Activated naive CD4-positive, alpha-beta T cell treated with anti-CD3 and anti-CD28 coated beads, Interleukin-2, amount 10 ng/mL, durations not matched to agents 7 days and 5 days (primary cell): ENCODE data around the gene STIM1.
"Not testable (repeated sequence)": the region's sequence is repeated elsewhere in the genome, so short reads cannot be mapped to it uniquely, and the experiment has no call there.

Experiments
- CTCF ChIA-PET: fragments of 350-600 bp; sonication (Branson Sonifier 250); formaldehyde crosslinking; loops from one replicate; lab custom pipeline; 2021; ENCODE audit warnings: antibody characterized with exemption; lab: Charles Lee
- DNase-seq: peaks from one replicate; pipeline ENCODE4 v3.0.0-alpha.2; 2020
- H3K27ac Mint-ChIP-seq: one replicate; pipeline ENCODE4 v1.8.0; 2021; ENCODE audit warnings: mild to moderate bottlenecking, moderate library complexity, mixed read lengths
- H3K27me3 Mint-ChIP-seq: one replicate; pipeline ENCODE4 v1.8.0; 2021; ENCODE audit warnings: mild to moderate bottlenecking, mixed read lengths
- H3K36me3 Mint-ChIP-seq: one replicate; pipeline ENCODE4 v1.8.0; 2021; ENCODE audit warnings: mixed read lengths
- H3K4me1 Mint-ChIP-seq: one replicate; pipeline ENCODE4 v1.8.0; 2021; ENCODE audit warnings: mixed read lengths
- H3K4me3 Mint-ChIP-seq: one replicate; pipeline ENCODE4 v1.8.0; 2021; ENCODE audit warnings: mild to moderate bottlenecking, moderate library complexity, mixed read lengths
- H3K9me3 Mint-ChIP-seq: one replicate; pipeline ENCODE4 v1.8.0; 2021; ENCODE audit warnings: mixed read lengths

The STIM1 gene

DNA sequence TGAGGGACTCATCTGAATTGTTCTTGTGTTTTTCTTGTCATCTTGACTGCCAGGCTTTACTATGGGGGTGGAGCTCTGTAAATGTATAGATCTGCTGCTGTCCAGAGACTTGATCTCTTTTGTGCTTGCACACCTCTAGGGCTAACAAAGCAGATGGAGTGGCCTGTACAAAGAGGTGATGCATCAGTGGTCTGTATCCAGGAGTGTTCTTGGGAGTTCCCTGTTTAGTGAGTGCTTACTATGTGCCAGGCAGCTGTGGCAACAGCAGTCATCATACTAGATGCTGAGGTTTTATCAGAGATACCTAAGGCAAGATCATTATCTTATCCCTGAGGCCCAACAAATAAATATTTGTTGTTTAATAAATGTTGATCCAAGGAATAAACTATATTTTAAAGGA lies 33.4 kb downstream of the STIM1 start:
- H3K36me3 Mint-ChIP-seq, result peaks cover 32% of the 10 kb centered on the region
- H3K27ac Mint-ChIP-seq, result no peak overlapping the region
- peaks cover 45% of the 10 kb centered on the region for H3K4me1 Mint-ChIP-seq
- DNase-seq, result no peak
- no peaks in the 10 kb centered on the region for H3K9me3 Mint-ChIP-seq
- no peak overlapping the region for H3K4me3 Mint-ChIP-seq
- no peaks in the 10 kb centered on the region for H3K27me3 Mint-ChIP-seq
- CTCF ChIA-PET, result interaction anchor here (1.0 kb wide), 1 partner anchor 34 kb away, joined by 4 read pairs; the partner anchor contains the start of gene STIM1

DNA sequence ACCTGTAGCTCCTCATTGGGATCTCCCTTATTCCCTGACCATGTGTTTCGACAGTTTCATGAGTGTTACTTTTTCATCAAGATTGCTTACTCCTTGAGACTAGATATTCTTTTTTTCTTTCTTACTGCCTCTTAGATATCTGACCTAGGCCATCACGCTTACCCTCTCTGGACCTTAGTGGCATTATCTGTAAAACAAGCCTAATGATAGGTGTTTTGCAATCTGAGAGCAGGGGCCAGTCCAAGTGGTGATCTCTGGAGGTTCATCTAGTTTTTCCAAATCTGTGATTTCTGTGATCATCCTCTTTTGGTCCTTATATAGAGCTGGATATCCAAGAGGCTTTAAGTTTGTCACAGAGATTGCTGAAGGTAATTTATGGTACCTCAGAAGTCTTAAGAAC lies 34.5 kb downstream of the STIM1 start:
- no peak overlapping the region for H3K27ac Mint-ChIP-seq
- H3K36me3 Mint-ChIP-seq, result peaks cover 34% of the 10 kb centered on the region
- DNase-seq, result no peak
- CTCF ChIA-PET, result interaction anchor here (0.6 kb wide), 1 partner anchor 24 kb away, joined by 5 read pairs; no protein-coding TSS in a partner anchor
- no peak overlapping the region for H3K4me3 Mint-ChIP-seq
- H3K4me1 Mint-ChIP-seq, result peaks cover 47% of the 10 kb centered on the region
- no peaks in the 10 kb centered on the region for H3K9me3 Mint-ChIP-seq
- H3K27me3 Mint-ChIP-seq, result no peaks in the 10 kb centered on the region

DNA sequence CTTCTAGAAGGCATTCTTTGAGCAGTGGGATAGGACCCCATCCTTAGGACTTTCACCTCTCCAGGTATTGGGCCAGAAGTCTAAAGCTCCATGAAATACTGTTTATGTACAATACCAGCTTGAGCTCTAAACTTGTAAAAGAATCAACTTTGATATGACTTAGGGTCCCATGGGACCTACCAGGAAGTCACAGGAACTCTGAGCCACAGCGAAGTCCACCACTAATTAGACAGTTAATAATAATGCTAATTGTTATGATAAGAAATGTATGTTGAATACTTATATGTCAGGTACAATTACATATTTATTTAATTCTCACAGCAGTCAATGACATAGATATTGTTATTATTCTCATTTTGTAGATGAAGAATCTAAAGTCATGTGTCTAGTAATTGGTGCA lies 35.3 kb downstream of the STIM1 start:
- Mint-ChIP-seq H3K27me3 (no peaks in the 10 kb centered on the region), H3K4me3 (no peak overlapping the region), H3K9me3 (no peaks in the 10 kb centered on the region), H3K36me3 (peaks cover 36% of the 10 kb centered on the region), H3K4me1 (peaks cover 50% of the 10 kb centered on the region), H3K27ac (no peak overlapping the region)
- no peak for DNase-seq
- CTCF ChIA-PET, result no interaction called here

DNA sequence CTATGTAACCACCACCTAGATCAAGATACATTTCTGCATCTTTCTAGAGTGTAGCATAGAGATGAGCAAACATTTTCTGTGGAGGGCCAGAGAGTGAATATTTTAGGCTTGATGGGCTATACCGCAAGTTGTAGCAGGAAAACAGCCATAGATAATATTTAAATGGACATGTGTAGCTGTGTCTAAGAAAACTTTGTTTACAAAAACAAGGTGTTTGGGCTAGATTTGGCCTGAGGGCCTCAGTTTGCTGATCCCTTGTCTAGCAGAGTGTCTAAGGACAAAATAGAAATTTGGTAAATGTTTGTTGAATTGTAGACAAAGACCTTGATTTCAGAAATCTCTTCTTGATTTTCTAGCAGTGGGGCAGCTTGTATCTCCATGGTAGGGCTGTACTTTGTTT lies 36.3 kb downstream of the STIM1 start:
- H3K36me3 Mint-ChIP-seq, result peaks cover 37% of the 10 kb centered on the region
- no peak overlapping the region for H3K4me3 Mint-ChIP-seq
- no peaks in the 10 kb centered on the region for H3K27me3 Mint-ChIP-seq
- H3K27ac Mint-ChIP-seq, result no peak overlapping the region
- H3K4me1 Mint-ChIP-seq, result peaks cover 46% of the 10 kb centered on the region
- CTCF ChIA-PET, result interaction anchor here (1.9 kb wide), 1 partner anchor 37 kb away, joined by 5 read pairs; the partner anchor contains the start of gene STIM1
- H3K9me3 Mint-ChIP-seq, result no peaks in the 10 kb centered on the region
- DNase-seq, result no peak

DNA sequence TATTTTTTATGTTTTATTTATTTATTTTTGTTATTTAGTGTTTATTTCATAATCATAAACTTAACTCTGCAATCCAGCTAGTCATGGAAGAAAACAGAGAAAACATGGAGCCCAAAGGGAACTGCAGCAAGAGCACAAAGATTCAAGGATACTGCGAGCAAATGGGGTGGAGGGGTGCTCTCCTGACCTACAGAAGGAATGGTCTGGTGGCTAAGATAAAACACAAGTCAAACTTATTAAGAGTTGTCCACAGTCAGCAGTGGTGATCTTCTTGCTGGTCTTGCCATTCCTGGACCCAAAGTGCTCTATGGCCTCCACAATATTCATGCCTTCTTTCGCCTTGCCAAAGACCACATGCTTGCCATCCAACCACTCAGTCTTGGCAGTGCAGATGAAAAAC lies 36.7 kb downstream of the STIM1 start:
- peaks cover 38% of the 10 kb centered on the region for H3K36me3 Mint-ChIP-seq
- peaks cover 43% of the 10 kb centered on the region for H3K4me1 Mint-ChIP-seq
- no peak for DNase-seq
- H3K9me3 Mint-ChIP-seq, result no peaks in the 10 kb centered on the region
- H3K4me3 Mint-ChIP-seq, result no peak overlapping the region
- CTCF ChIA-PET, result interaction anchor here (1.9 kb wide), 1 partner anchor 37 kb away, joined by 5 read pairs; the partner anchor contains the start of gene STIM1
- no peak overlapping the region for H3K27ac Mint-ChIP-seq
- no peaks in the 10 kb centered on the region for H3K27me3 Mint-ChIP-seq

DNA sequence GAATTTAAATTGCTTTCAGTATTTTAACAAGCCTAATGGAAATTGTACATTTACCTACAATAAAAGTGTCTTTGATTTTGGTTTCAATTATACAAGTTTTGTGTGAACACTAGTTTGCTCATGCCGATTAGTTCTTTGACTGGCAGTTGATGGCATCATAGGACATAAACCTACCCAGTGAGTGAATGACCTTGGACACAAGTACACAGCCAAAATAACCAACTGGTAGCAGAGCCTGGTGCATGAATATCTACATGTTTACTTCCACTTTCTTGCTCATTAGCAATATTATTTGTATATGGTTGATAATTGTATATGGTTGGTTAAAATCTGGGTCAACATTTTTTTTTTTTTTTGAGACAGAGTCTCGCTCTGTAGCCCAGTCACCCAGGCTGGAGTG lies 37.8 kb downstream of the STIM1 start:
- no peak for DNase-seq
- H3K27me3 Mint-ChIP-seq, result no peaks in the 10 kb centered on the region
- H3K4me1 Mint-ChIP-seq, result peaks cover 38% of the 10 kb centered on the region
- peaks cover 40% of the 10 kb centered on the region for H3K36me3 Mint-ChIP-seq
- H3K4me3 Mint-ChIP-seq, result no peak overlapping the region
- no peaks in the 10 kb centered on the region for H3K9me3 Mint-ChIP-seq
- CTCF ChIA-PET, result interaction anchor here (1.3 to 1.9 kb wide), 2 partner anchors 38 to 179 kb away, joined by 4 to 5 read pairs; partner anchors contain the start of gene STIM1
- no peak overlapping the region for H3K27ac Mint-ChIP-seq

DNA sequence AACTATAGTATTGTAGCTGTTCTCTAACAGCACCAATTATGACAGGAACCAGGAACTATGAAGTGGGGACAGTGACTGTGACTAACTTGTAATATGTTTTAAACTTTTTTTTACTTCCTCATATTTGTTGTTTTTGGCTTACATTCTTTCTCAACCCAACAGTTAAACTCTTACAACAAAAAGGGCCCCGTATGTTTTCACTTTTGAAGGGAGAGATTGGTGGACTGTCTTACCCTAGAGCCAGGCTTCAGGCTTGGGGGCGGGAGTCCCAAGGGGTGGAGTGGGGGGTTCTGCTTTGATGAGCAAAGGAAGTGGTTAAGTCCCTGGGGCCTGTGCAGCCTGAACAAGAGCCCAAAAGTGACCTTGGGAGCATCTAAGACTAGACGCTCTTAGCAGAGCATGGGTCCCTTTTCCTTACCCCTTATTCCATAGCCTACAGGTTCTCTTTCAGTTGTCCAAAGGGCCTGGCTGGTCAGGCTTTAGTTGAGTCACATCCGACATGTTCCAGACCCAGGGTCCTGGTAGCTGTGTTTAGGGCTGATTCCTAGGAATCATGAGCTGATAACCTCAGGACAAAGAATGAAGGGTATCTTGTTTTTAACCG lies 38.8 kb downstream of the STIM1 start:
- peak; percentile 47 for DNase-seq
- Mint-ChIP-seq H3K4me1 (peaks cover 34% of the 10 kb centered on the region), H3K36me3 (peaks cover 35% of the 10 kb centered on the region), H3K9me3 (no peaks in the 10 kb centered on the region), H3K27me3 (no peaks in the 10 kb centered on the region), H3K27ac (peak overlapping the region; percentile 24), H3K4me3 (no peak overlapping the region)
- CTCF ChIA-PET, result interaction anchor here (1.3 kb wide), 1 partner anchor 178 kb away, joined by 4 read pairs; no protein-coding TSS in a partner anchor

DNA sequence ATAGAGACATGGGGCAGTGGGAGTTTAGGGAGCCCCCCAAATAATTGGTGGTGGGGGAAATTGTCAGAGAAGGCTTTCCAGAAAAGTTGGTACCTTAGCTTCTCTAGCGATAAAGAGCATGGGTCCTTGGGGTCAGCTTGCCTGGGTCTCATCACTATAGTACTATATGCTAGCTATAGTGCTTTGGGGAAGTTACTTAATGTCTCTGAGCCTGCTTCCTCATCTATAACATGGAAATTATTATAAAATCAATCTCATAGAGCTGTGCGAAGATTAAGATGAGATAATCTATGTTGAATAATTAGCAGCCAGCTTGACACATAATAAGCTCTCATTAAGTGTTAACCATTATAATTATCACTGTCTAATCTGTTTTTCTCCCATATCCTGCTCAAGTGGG lies 41.2 kb downstream of the STIM1 start:
- no peak overlapping the region for H3K4me3 Mint-ChIP-seq
- no peaks in the 10 kb centered on the region for H3K27me3 Mint-ChIP-seq
- H3K9me3 Mint-ChIP-seq, result no peaks in the 10 kb centered on the region
- peaks cover 32% of the 10 kb centered on the region for H3K36me3 Mint-ChIP-seq
- peaks cover 37% of the 10 kb centered on the region for H3K4me1 Mint-ChIP-seq
- CTCF ChIA-PET, result interaction anchor here (1.6 to 1.8 kb wide), 2 partner anchors 42 to 176 kb away, joined by 6 read pairs; partner anchors contain the start of gene STIM1
- no peak for DNase-seq
- no peak overlapping the region for H3K27ac Mint-ChIP-seq

DNA sequence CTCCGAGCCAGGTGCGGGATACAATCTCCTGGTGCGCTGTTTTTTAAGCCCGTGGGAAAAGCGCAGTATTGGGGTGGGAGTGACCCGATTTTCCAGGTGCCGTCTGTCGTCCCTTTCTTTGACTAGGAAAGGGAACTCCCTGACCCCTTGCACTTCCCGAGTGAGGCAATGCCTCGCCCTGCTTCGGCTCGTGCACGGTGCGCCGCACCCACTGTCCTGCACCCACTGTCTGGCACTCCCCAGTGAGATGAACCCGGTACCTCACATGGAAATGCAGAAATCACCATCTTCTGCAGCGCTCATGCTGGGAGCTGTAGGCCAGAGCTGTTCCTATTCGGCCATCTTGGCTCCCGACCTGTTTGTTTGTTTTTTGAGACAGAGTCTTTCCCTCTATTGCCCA lies 44.8 kb downstream of the STIM1 start:
- H3K27me3 Mint-ChIP-seq, H3K36me3 Mint-ChIP-seq, CTCF ChIA-PET, H3K9me3 Mint-ChIP-seq, DNase-seq, H3K27ac Mint-ChIP-seq, H3K4me3 Mint-ChIP-seq: not testable (repeated sequence)
- peaks cover 45% of the 10 kb centered on the region for H3K4me1 Mint-ChIP-seq

DNA sequence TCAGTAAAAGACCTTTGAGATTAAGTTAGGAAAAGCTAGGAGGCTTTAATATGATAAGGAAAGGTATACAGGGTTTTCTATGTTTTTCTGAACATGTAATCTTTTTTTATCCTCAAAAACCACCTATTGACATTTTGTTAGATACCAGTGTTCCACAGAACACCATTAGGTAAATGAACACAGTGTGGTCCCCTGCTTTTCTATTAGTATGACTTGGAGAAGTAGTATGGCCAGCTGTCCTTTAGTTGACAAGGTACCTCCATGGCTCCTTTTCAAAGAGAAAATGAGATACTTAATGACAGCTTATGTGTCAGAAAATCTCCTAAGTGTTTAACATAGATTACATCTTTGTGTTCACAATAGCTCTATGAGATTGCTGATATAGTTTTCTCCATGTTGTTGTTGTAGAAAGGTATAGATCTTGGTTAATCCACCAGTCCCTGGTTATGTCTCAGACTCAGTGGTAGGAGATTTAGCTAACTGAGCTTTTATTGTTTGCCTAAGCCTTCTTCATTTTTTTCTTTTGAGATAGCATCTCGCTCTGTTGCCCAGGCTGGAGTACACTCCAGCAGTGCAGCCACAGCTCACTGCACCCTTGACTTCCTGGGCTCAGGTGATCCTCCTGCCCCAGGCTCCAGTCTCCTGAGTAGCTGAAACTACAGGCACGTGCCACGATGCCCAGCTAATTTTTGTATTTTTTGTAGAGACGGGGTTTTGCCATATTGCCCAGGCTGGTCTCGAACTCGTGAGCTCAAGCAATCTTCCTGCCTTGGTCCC lies 46.0 kb downstream of the STIM1 start:
- H3K4me1 Mint-ChIP-seq, result peaks cover 55% of the 10 kb centered on the region
- no peak overlapping the region for H3K27ac Mint-ChIP-seq
- no peak for DNase-seq
- no peaks in the 10 kb centered on the region for H3K9me3 Mint-ChIP-seq
- H3K27me3 Mint-ChIP-seq, result no peaks in the 10 kb centered on the region
- CTCF ChIA-PET, result interaction anchor here (0.6 to 0.9 kb wide), 4 partner anchors 9 to 171 kb away, joined by 3 to 4 read pairs (median 3); no protein-coding TSS in a partner anchor
- H3K4me3 Mint-ChIP-seq, result no peak overlapping the region
- H3K36me3 Mint-ChIP-seq, result peaks cover 3% of the 10 kb centered on the region

DNA sequence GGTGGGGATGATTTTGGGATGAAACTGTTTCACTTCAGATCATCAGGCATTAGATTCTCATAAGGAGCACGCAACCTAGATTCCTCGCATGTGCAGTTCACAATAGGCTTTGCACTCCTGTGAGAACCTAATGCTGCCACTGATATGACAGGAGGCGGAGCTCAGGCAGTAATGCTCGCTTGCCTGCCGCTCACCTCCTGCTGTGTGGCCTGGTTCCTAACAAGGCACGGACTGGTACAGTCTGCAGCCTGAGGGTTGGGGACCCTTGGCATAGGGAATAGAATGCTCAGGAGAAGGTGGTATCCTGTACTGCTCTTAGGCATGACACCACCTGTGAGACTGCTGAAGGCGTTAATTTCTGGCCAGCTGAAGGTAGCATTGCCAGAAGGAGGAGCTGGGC lies 47.0 kb downstream of the STIM1 start:
- CTCF ChIA-PET, result interaction anchor here (1.3 to 1.9 kb wide), 4 partner anchors 48 to 171 kb away, joined by 3 to 9 read pairs (median 6); partner anchors contain the start of gene STIM1
- H3K4me3 Mint-ChIP-seq, result no peak overlapping the region
- H3K27me3 Mint-ChIP-seq, result no peaks in the 10 kb centered on the region
- peaks cover 64% of the 10 kb centered on the region for H3K4me1 Mint-ChIP-seq
- no peak for DNase-seq
- H3K27ac Mint-ChIP-seq, result no peak overlapping the region
- H3K36me3 Mint-ChIP-seq, result peaks cover under 1% of the 10 kb centered on the region
- H3K9me3 Mint-ChIP-seq, result no peaks in the 10 kb centered on the region

DNA sequence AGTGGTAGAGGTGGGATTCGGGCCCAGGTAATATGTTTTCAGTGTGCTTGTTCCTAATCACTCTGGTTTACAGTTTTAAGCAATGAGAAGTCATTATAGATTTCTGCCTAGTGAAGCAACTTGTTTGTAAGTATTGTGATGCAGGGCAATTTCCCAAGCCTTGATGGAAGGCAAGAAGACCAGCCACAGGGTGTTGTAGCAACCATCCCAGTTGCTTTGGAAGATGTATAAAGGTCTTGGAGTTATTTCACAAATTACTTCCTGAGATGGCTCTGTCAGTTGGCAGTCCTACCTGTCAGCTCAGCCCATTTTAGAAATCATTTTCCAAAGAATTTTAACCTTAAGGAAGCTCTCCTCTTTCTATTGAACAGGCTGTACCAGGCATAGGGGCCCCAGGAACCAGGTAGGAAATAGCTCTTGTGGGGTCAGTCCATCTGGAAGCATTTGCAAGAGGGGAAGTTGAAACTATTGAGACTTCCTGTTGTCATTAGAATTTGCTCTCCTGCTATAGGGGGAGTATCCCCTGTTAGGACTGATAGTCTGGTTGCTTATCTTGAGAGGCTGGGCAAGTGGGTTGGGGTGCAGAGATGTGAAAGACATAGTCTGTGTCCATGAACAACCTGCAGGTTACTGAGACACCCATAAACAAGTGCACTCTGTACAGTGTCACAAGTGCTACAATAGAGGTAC lies 47.9 kb downstream of the STIM1 start:
- no peak for DNase-seq
- Mint-ChIP-seq H3K27me3 (no peaks in the 10 kb centered on the region), H3K27ac (no peak overlapping the region), H3K36me3 (no peaks in the 10 kb centered on the region), H3K4me1 (peaks cover 69% of the 10 kb centered on the region), H3K9me3 (no peaks in the 10 kb centered on the region), H3K4me3 (no peak overlapping the region)
- CTCF ChIA-PET, result interaction anchor here (1.3 to 1.9 kb wide), 4 partner anchors 48 to 170 kb away, joined by 3 to 9 read pairs (median 6); partner anchors contain the start of gene STIM1

DNA sequence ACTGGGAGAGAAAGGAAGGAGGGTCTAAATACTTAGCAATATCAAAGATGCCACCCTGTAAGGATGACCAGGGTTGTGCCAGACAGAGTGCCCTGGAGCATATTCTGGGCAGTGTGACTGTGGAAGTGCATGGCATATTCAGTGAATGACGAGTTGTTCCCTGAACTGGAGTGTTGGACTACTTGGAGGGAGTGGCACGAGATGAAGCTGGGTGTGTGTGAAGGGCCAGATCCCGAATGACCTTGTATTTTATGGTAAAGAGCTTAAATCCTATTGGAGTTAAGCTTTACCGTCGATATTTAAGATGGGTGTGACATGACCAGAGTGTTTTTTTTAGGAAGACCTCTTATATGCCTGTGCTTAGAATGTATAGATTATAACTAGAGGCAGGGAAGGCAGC lies 48.8 kb downstream of the STIM1 start:
- H3K27ac Mint-ChIP-seq, result peak overlapping the region; percentile 65
- H3K4me1 Mint-ChIP-seq, result peaks cover 73% of the 10 kb centered on the region
- H3K4me3 Mint-ChIP-seq, result no peak overlapping the region
- H3K36me3 Mint-ChIP-seq, result no peaks in the 10 kb centered on the region
- DNase-seq, result no peak
- H3K9me3 Mint-ChIP-seq, result no peaks in the 10 kb centered on the region
- no peaks in the 10 kb centered on the region for H3K27me3 Mint-ChIP-seq
- CTCF ChIA-PET, result interaction anchor here (1.0 to 2.8 kb wide), 2 partner anchors 49 to 169 kb away, joined by 3 to 13 read pairs; partner anchors contain the start of gene STIM1
